Fibroblast of the aortic adventitia (primary cell): ENCODE data around the gene TOR1A. TPM values are rescaled to one million over a fixed set of nuclear protein-coding genes. Genes with fewer than 3 reads are reported as not detected.
A peak's percentile ranks its signal among the peaks of the same experiment; 100 is the strongest.

Experiments
- DNase-seq: peaks from one replicate; pipeline ENCODE4 v3.0.0-alpha.2; 2010; ENCODE audit warnings: low read depth
- H3K4me3 ChIP-seq: 2 replicates; pipeline ENCODE4 v1.5.1; 2011; ENCODE audit warnings: low read depth, mild to moderate bottlenecking, control low read depth, low read length, moderate library complexity
- total RNA-seq: library from RNA; depleted of rRNA; stranded (reverse); fragments of >200 nt; gene quantifications from 2 replicates; pipeline ENCODE4 v1.2.3, GENCODE V29; 2012; ENCODE audit warnings: low replicate concordance
- TF ChIP-seq, protein P1 (sequence below): IDR thresholded peaks from 2 replicates; pipeline ENCODE4 v1.5.1; 2011; ENCODE audit warnings: mild to moderate bottlenecking, low read length, control low read depth, inconsistent platforms; ENCODE audit not compliant: insufficient read depth

The TOR1A gene
- total RNA-seq, 1 donor: 48.9 TPM

DNA sequence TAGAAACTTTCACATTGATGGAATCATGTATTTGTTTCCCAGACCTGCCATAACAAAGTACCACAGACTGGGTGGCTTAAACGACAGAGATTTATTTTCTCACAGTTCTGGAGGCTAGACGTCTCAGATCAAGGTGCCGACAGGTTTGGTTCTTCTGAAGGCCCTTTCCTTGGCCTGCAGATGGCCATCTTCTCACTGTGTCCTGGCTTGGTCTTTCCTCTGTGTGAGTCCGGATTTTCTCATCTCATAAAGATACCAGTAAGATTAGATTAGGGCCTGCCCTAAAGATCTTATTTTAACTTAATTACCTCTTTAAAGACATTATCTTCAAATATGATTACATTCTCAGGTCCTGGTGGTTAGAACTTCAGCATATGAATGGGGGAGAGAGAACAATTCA, 17.1 kb upstream of the TOR1A start:
- DNase-seq: no peak
- TF ChIP-seq, protein P1, sequence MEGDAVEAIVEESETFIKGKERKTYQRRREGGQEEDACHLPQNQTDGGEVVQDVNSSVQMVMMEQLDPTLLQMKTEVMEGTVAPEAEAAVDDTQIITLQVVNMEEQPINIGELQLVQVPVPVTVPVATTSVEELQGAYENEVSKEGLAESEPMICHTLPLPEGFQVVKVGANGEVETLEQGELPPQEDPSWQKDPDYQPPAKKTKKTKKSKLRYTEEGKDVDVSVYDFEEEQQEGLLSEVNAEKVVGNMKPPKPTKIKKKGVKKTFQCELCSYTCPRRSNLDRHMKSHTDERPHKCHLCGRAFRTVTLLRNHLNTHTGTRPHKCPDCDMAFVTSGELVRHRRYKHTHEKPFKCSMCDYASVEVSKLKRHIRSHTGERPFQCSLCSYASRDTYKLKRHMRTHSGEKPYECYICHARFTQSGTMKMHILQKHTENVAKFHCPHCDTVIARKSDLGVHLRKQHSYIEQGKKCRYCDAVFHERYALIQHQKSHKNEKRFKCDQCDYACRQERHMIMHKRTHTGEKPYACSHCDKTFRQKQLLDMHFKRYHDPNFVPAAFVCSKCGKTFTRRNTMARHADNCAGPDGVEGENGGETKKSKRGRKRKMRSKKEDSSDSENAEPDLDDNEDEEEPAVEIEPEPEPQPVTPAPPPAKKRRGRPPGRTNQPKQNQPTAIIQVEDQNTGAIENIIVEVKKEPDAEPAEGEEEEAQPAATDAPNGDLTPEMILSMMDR: no peak
- no peak overlapping the region for H3K4me3 ChIP-seq

DNA sequence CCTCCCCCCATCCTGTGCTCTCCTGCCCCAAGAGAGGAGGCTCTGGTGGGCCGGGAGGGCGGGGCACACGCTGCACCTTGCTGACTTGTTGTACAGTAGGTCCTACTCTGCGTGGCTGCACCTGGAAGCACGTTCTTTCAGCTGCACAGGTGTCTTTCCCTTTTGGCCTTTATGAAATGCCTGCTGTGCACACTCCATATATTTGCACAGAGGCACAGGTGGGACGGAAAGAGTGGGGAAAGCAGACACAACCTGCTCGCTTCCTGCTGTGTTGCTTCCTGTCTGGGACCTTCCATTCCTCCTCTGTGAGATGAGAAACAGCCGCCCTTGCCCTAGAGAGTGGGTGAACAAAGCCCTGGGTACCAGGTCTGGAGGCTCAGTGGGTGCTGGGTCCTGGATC, 16.1 kb upstream of the TOR1A start:
- TF ChIP-seq, protein P1: no peak

DNA sequence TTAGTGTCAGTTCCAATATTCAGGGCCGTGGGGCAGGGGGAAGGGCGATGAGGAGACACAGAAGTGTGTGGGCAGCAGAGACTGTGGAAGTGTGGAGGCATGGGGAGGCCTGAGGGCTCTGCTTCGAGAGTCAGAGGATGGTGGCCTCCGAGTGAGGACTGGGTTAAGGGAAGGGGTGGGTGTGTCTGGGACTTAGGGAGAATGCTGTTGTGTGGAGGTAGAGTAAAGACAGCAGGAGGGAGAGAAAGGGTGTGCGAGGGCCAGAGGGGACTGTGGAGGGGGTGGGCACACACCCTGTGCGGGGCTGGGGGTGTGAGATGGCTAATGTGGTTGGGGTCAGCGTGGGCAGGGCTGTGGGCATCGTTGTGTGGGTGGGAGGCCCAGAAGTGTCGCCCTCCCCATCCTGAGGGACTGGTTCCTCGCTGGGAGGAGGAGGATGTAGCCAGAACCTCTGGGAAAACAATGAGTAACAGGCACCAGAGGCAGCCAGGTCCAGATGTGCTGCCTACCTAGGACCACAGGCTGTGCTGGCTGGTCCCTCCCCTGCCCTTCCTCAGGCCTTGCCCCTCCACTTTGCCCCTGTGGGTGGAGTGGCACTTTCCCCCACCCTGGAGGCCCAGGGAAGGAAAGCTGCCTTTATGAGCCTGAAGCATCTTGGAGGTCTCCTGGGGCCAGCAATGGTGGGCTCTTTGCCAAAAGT, 15.5 kb upstream of the TOR1A start:
- H3K4me3 ChIP-seq: no peak overlapping the region
- TF ChIP-seq, protein P1: no peak
- no peak for DNase-seq

More for the DNA sequence above, 16.1 kb upstream of the TOR1A start:
- H3K4me3 ChIP-seq: no peak overlapping the region
- DNase-seq: no peak

DNA sequence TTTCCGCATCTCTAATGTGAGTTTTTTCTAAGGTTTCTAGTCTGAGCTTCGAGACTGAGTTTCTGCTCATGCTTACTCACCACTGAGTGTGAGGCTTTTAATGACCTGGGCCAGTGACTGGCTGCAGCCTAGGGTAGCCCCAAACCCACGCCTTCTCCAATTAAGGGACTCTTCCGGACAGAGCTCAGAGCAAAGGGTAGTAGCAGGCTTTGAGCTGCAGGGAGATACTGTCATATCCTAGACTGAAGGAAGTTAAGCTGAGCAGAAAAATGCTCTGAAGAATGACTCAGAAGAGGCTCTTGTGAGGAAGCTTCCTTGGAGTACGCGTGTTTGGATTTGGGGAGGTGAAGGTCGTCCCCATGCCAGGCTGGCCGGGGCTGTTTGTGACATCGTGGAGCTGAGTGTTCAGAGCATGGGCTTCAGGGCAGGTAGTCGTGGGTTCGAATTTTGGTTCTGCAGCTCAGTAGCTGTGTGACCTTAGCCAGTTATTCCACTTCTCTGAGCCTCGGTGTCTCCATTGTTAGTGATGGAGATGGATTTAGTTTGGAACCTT, 14.8 kb upstream of the TOR1A start:
- DNase-seq: peak; percentile 56
- no peak overlapping the region for H3K4me3 ChIP-seq
- TF ChIP-seq, protein P1: no peak

DNA sequence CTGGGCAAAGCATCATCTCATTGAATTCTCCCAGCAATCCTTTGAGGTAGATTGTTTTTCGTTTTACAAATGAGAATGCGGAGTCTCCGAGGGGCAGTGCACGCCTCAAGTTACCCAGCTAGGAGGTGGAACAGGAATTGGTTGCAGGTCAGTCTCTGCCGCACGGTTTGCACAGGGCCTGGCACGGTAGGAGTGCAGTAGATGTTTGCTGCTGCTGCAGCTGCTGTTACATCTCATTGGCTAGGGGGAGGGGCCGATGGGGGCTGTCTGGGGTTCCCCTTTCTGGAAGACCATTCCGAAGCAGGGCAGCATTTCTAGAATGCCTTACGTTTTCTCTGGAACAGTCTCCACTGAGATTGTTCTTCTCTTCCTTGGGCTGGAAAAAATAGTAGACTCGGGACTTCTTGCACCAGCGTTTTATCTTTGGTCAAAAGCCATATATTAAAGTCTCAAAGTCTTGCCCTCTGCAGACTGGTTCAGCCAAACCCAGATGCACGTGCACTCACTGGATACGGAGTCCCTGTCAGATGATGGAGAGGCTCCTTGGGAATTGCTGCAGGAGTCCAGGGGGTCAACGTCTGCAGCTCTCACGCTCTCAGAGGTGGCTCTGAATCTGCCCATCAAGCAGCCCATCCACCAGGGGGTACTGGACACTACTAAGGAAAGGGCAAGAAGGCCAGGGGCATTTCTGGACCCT, 12.5 kb upstream of the TOR1A start:
- peak overlapping the region; percentile 81 for H3K4me3 ChIP-seq
- TF ChIP-seq, protein P1: no peak
- DNase-seq: peak; percentile 8

DNA sequence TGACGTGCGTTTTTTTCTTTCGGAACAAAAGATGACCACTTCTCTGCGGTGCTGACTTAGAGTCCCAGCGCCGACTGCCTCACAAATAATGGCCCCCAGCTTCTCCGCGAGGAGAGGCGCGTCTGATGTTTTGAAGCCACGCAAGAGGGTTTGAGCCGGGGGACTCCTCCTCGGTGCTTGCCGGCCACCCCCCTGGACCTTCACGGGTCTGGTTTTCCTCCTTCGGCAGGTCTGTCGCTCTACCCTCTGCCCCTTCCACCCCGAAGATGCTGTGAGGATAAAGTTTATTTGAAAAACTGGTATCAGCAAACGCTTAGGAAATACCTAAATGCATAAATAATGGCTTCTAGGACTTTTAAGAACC, 11.9 kb upstream of the TOR1A start:
- TF ChIP-seq, protein P1: no peak
- peak overlapping the region; percentile 81 for H3K4me3 ChIP-seq
- no peak for DNase-seq
